Stimulated activated naive CD4-positive, alpha-beta T cell (primary cell): Measurements from ENCODE around the gene CLHC1.
"Not testable (repeated sequence)": the region's sequence is repeated elsewhere in the genome, so short reads cannot be mapped to it uniquely, and the experiment has no call there.

ENCODE experiments used
- DNase-seq, 6 experiments: peaks; one replicate each; lab custom pipeline; 2025; lab: John Stamatoyannopoulos, UW

Gene CLHC1

GRCh38 chr2:55153584-55154299, 78.4 kb downstream of the CLHC1 start:
- DNase-seq = no peak

GRCh38 chr2:55152475-55153412, 79.3 kb downstream of the CLHC1 start:
- DNase-seq = no peak

GRCh38 chr2:55151733-55152433, 80.2 kb downstream of the CLHC1 start:
- no peak for DNase-seq

GRCh38 chr2:55150834-55151233, 81.3 kb downstream of the CLHC1 start:
- no peak for DNase-seq

GRCh38 chr2:55148269-55148668, 83.8 kb downstream of the CLHC1 start:
- no peak for DNase-seq

GRCh38 chr2:55147531-55147930, 84.6 kb downstream of the CLHC1 start:
- no peak for DNase-seq

GRCh38 chr2:55147041-55147440, 85.1 kb downstream of the CLHC1 start:
- DNase-seq = no peak

GRCh38 chr2:55146263-55146662, 85.8 kb downstream of the CLHC1 start:
- no peak for DNase-seq

- no peak for DNase-seq
These were observed 86.9 kb downstream of the CLHC1 start for GRCh38 chr2:55144922-55145820.

- DNase-seq = not testable (repeated sequence)
These were observed 88.4 kb downstream of the CLHC1 start for GRCh38 chr2:55143706-55144105.

- DNase-seq = no peak
These were observed 89.6 kb downstream of the CLHC1 start for GRCh38 chr2:55142518-55142917.

GRCh38 chr2:55141572-55142413, 90.3 kb downstream of the CLHC1 start:
- peak in 2 of 6 experiments; percentile 4 to 5 for DNase-seq

GRCh38 chr2:55140316-55141219, 91.5 kb downstream of the CLHC1 start:
- DNase-seq = no peak

GRCh38 chr2:55139305-55139704, 92.8 kb downstream of the CLHC1 start:
- DNase-seq = no peak

- DNase-seq = no peak
These were observed 93.2 kb downstream of the CLHC1 start for GRCh38 chr2:55138882-55139229.

- no peak for DNase-seq
These were observed 93.8 kb downstream of the CLHC1 start for GRCh38 chr2:55138014-55138881.

- no peak for DNase-seq
These were observed 94.8 kb downstream of the CLHC1 start for GRCh38 chr2:55137024-55137958.
